Liver (tissue), 9 donors: ENCODE data around the gene PCSK1. TPM values are rescaled to one million over a fixed set of nuclear protein-coding genes. Genes with fewer than 3 reads are reported as not detected.

ENCODE experiments used
- DNase-seq: peaks from one replicate; pipeline ENCODE4 v3.0.0-alpha.2; 2017; ENCODE audit warnings: low spot score
- H3K27ac ChIP-seq, 2 donors: one replicate each; pipeline ENCODE4 v1.7.0; 2013; ENCODE audit warnings: inconsistent platforms in 2 of 2, low read length in 2 of 2, control low read depth in 1 of 2, low read depth in 1 of 2, mild to moderate bottlenecking in 1 of 2
- H3K27me3 ChIP-seq, 4 donors: one replicate each; pipeline versions ENCODE4 v1.6.1 to v1.7.0; 2013; ENCODE audit warnings: low read length in 3 of 4, inconsistent platforms in 1 of 4, mild to moderate bottlenecking in 1 of 4, moderate library complexity in 1 of 4; ENCODE audit not compliant: control insufficient read depth in 4 of 4, insufficient read depth in 4 of 4
- H3K36me3 ChIP-seq, 4 donors: one replicate each; pipeline versions ENCODE4 v1.6.1 to v1.7.0; 2013; ENCODE audit warnings: low read length in 3 of 4, mild to moderate bottlenecking in 3 of 4, low read depth in 1 of 4, moderate library complexity in 1 of 4; ENCODE audit not compliant: control insufficient read depth in 4 of 4, insufficient read depth in 3 of 4
- H3K4me1 ChIP-seq, 4 donors: one replicate each; pipeline versions ENCODE4 v1.6.1 to v1.7.0; 2013; ENCODE audit warnings: low read length in 3 of 4, mild to moderate bottlenecking in 3 of 4, moderate library complexity in 1 of 4; ENCODE audit not compliant: control insufficient read depth in 4 of 4, insufficient read depth in 4 of 4
- H3K4me3 ChIP-seq, 3 donors: one replicate each; pipeline versions ENCODE4 v1.6.1 to v1.7.0; 2013; ENCODE audit warnings: low read length in 3 of 3, control low read depth in 1 of 3, low read depth in 1 of 3, mild to moderate bottlenecking in 1 of 3
- H3K9ac ChIP-seq, 2 donors: one replicate each; pipeline ENCODE4 v1.7.0; 2013; ENCODE audit warnings: low read length in 2 of 2, mild to moderate bottlenecking in 2 of 2, moderate library complexity in 2 of 2, control low read depth in 1 of 2, low read depth in 1 of 2
- H3K9me3 ChIP-seq, 4 donors: one replicate each; pipeline versions ENCODE4 v1.6.1 to v1.7.0; 2013; ENCODE audit warnings: low read length in 3 of 4; ENCODE audit not compliant: control insufficient read depth in 4 of 4
- CTCF ChIP-seq: fragments of 150-350 bp; IDR thresholded peaks from 2 replicates; pipeline ENCODE4 v1.5.1; 2017; ENCODE audit warnings: improper control_type of control experiment, low read depth, low read length; ENCODE audit not compliant: missing input control
- EGR1 ChIP-seq, 2 donors: IDR thresholded peaks; 2 replicates each; pipeline ENCODE4 v1.6.1; 2016 to 2018; ENCODE audit warnings: antibody characterized with exemption in 2 of 2, low read depth in 2 of 2
- FOXA2 ChIP-seq: IDR thresholded peaks from 2 replicates; pipeline ENCODE4 v1.6.1; 2016; ENCODE audit warnings: antibody characterized with exemption
- GABPA ChIP-seq, 2 donors: IDR thresholded peaks in 1 of 2; conservative IDR thresholded peaks in 1 of 2; 2 replicates each; pipeline ENCODE4 v1.6.1; 2016; ENCODE audit warnings: antibody characterized with exemption in 2 of 2, mild to moderate bottlenecking in 1 of 2, moderate library complexity in 1 of 2
- HNF4A ChIP-seq, 2 donors: conservative IDR thresholded peaks; 2 replicates each; pipeline ENCODE4 v1.6.1; 2016; ENCODE audit warnings: antibody characterized with exemption in 2 of 2, mild to moderate bottlenecking in 2 of 2
- HNF4G ChIP-seq: IDR thresholded peaks from 2 replicates; pipeline ENCODE4 v1.6.1; 2016; ENCODE audit warnings: antibody characterized with exemption
- JUND ChIP-seq, 2 donors: IDR thresholded peaks; 2 replicates each; pipeline ENCODE4 v1.6.1; 2016; ENCODE audit warnings: antibody characterized with exemption in 2 of 2
- MAX ChIP-seq: IDR thresholded peaks from 2 replicates; pipeline ENCODE4 v1.6.1; 2016; ENCODE audit warnings: antibody characterized with exemption
- NR2F2 ChIP-seq: IDR thresholded peaks from 2 replicates; pipeline ENCODE4 v1.6.1; 2016; ENCODE audit warnings: antibody characterized with exemption
- RAD21 ChIP-seq, 2 donors: IDR thresholded peaks; 2 replicates each; pipeline ENCODE4 v1.6.1; 2016; ENCODE audit warnings: antibody characterized with exemption in 2 of 2, mild to moderate bottlenecking in 2 of 2
- REST ChIP-seq: IDR thresholded peaks from 2 replicates; pipeline ENCODE4 v1.6.1; 2016; ENCODE audit warnings: antibody characterized with exemption, mild to moderate bottlenecking
- RXRA ChIP-seq, 2 donors: IDR thresholded peaks; 2 replicates each; pipeline ENCODE4 v1.6.1; 2017 to 2018; ENCODE audit warnings: antibody characterized with exemption in 2 of 2, mild to moderate bottlenecking in 1 of 2
- SP1 ChIP-seq: IDR thresholded peaks from 2 replicates; pipeline ENCODE4 v1.6.1; 2018; ENCODE audit warnings: antibody characterized with exemption, mild to moderate bottlenecking
- YY1 ChIP-seq: IDR thresholded peaks from 2 replicates; pipeline ENCODE4 v1.6.1; 2016; ENCODE audit warnings: antibody characterized with exemption, mild to moderate bottlenecking
- ZBTB33 ChIP-seq: IDR thresholded peaks from 2 replicates; pipeline ENCODE4 v1.6.1; 2016; ENCODE audit warnings: antibody characterized with exemption
- WGBS: extraction: QIAGEN DNeasy Blood & Tissue Kit; methylation state at CpG from one replicate; pipeline ENCODE4 v1.1.7; 2013; 5-methylcytosine and 5-hydroxymethylcytosine counted together
- polyA plus RNA-seq, 2 donors: library from polyadenylated mRNA; stranded (reverse) in 1 of 2; unstranded in 1 of 2; fragments of 200-250 nt in 1 of 2; fragments of >200 nt in 1 of 2; fragmentation: Nextera tagmentation in 1 of 2; extraction: Ambion mirVana in 1 of 2; gene quantifications; one replicate each; pipeline versions ENCODE4 v1.2.1 to v1.2.3, GENCODE V29; 2013 to 2015
- total RNA-seq, 2 donors: library from RNA; depleted of rRNA; stranded (reverse); fragments of >200 nt; gene quantifications; one replicate each; pipeline ENCODE4 v1.2.3, GENCODE V29; 2014
- TF ChIP-seq, protein P1 (sequence below): IDR thresholded peaks from 2 replicates; pipeline ENCODE4 v1.6.1; 2016; ENCODE audit warnings: antibody characterized with exemption
- donor health status: healthy.
- donor health status: healthy.
- donor health status: healthy.
- donor health status: healthy.
- donor health status: healthy.

The PCSK1 gene
- total and polyA plus RNA-seq, 4 donors, result 0.01 to 0.09 (median 0.08) TPM

GRCh38 chr5:96379896-96380295 is 53.2 kb downstream of the PCSK1 start:
- H3K9me3 ChIP-seq, result no peaks in the 10 kb centered on the region
- H3K9ac ChIP-seq, result no peak overlapping the region
- WGBS, result 75% methylated on average over 5 of the region's 5 CpGs
- no peak for TF ChIP-seq NR2F2
- TF ChIP-seq HNF4A (conservative IDR thresholded peaks at IDR 0.05), result no peak
- TF ChIP-seq HNF4G, result no peak
- no peak for TF ChIP-seq EGR1 (IDR thresholded peaks at IDR 0.05; ENCODE audit: low read depth in 2 of 2)
- no peak for TF ChIP-seq RAD21 (IDR thresholded peaks at IDR 0.05)
- TF ChIP-seq FOXA2, result no peak
- no peak for TF ChIP-seq MAX
- TF ChIP-seq, protein P1, sequence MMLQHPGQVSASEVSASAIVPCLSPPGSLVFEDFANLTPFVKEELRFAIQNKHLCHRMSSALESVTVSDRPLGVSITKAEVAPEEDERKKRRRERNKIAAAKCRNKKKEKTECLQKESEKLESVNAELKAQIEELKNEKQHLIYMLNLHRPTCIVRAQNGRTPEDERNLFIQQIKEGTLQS, result no peak
- no peak for TF ChIP-seq JUND (IDR thresholded peaks at IDR 0.05)
- TF ChIP-seq YY1, result no peak
- H3K27me3 ChIP-seq, result no peaks in the 10 kb centered on the region
- H3K36me3 ChIP-seq, result no peaks in the 10 kb centered on the region
- DNase-seq, result no peak
- H3K27ac ChIP-seq, result no peak overlapping the region
- H3K4me1 ChIP-seq, result no peaks in the 10 kb centered on the region
- H3K4me3 ChIP-seq, result no peak overlapping the region

- H3K27me3 ChIP-seq, result no peaks in the 10 kb centered on the region
- H3K4me1 ChIP-seq, result no peaks in the 10 kb centered on the region
- H3K9ac ChIP-seq, result no peak overlapping the region
- no peaks in the 10 kb centered on the region for H3K36me3 ChIP-seq
- no peak overlapping the region for H3K27ac ChIP-seq
- no peak overlapping the region for H3K4me3 ChIP-seq
- no peak for DNase-seq
- no peak for TF ChIP-seq GABPA (IDR thresholded peaks at IDR 0.05 in 1 of 2, conservative IDR thresholded peaks at IDR 0.05 in 1 of 2)
- no peak for TF ChIP-seq MAX
- H3K9me3 ChIP-seq, result no peaks in the 10 kb centered on the region
These were observed 55.5 kb downstream of the PCSK1 start for GRCh38 chr5:96377597-96377996.

- no peaks in the 10 kb centered on the region for H3K4me1 ChIP-seq
- 48% methylated on average over 2 of the region's 2 CpGs for WGBS
- no peak for DNase-seq
- no peaks in the 10 kb centered on the region for H3K27me3 ChIP-seq
- no peaks in the 10 kb centered on the region for H3K9me3 ChIP-seq
- no peak overlapping the region for H3K27ac ChIP-seq
- no peak overlapping the region for H3K4me3 ChIP-seq
- TF ChIP-seq HNF4A (conservative IDR thresholded peaks at IDR 0.05), result no peak
- no peak for TF ChIP-seq RAD21 (IDR thresholded peaks at IDR 0.05)
- no peak for TF ChIP-seq EGR1 (IDR thresholded peaks at IDR 0.05; ENCODE audit: low read depth in 2 of 2)
- no peak for TF ChIP-seq SP1
- no peaks in the 10 kb centered on the region for H3K36me3 ChIP-seq
- no peak overlapping the region for H3K9ac ChIP-seq
These were observed 55.9 kb downstream of the PCSK1 start for GRCh38 chr5:96377167-96377566.

GRCh38 chr5:96374653-96375052 is 58.4 kb downstream of the PCSK1 start:
- no peaks in the 10 kb centered on the region for H3K27me3 ChIP-seq
- no peak overlapping the region for H3K4me3 ChIP-seq
- DNase-seq, result no peak
- H3K27ac ChIP-seq, result no peak overlapping the region
- peaks cover 0 to 1% (median 0%) of the 10 kb centered on the region in 4 donors for H3K9me3 ChIP-seq
- peaks cover 0 to 1% (median 0%) of the 10 kb centered on the region in 4 donors for H3K4me1 ChIP-seq
- H3K9ac ChIP-seq, result no peak overlapping the region
- TF ChIP-seq NR2F2, result no peak
- no peak for TF ChIP-seq JUND (IDR thresholded peaks at IDR 0.05)
- no peak for TF ChIP-seq RXRA (IDR thresholded peaks at IDR 0.05)
- no peak for TF ChIP-seq ZBTB33
- no peak for TF ChIP-seq HNF4G
- no peak for TF ChIP-seq FOXA2
- TF ChIP-seq HNF4A (conservative IDR thresholded peaks at IDR 0.05), result no peak
- TF ChIP-seq EGR1 (IDR thresholded peaks at IDR 0.05; ENCODE audit: low read depth in 2 of 2), result no peak
- no peak for TF ChIP-seq REST
- TF ChIP-seq GABPA (IDR thresholded peaks at IDR 0.05 in 1 of 2, conservative IDR thresholded peaks at IDR 0.05 in 1 of 2), result no peak
- no peak for TF ChIP-seq CTCF
- WGBS, result 91% methylated on average over 5 of the region's 5 CpGs
- no peaks in the 10 kb centered on the region for H3K36me3 ChIP-seq
